Measurements from ENCODE around the gene CBFB. TPM values are rescaled to one million over a fixed set of nuclear protein-coding genes. Genes with fewer than 3 reads are reported as not detected.

The CBFB gene
- total and polyA plus RNA-seq, 9 of the 15 experiments (the other 6 are each of a cell fraction or from before 2014, with no cell fraction given): 22.0 to 112 (median 66.5) TPM

DNA sequence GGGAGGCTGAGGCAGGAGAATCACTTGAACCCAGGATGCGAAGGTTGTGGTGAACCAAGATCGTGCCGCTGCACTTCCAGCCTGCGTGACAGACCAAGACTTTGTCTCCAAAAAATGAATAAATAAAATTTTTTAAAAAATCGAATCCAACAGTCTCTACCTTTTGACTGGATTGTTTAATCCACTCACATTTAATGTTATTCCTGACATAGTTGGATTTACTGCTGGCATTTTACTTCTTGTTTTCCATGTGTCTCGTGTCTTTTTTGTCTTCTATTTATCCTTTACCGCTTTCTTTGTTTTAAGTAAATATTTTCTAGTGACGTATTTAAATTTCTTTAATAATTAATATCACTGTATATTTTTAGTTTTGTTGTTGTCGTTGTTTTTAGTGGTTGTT, 45.9 kb upstream of the CBFB start:
- H3K36me3 ChIP-seq (ENCODE audit: control insufficient read depth, insufficient read depth, low read length): no peaks in the 10 kb centered on the region
- H2AFZ ChIP-seq (ENCODE audit: low read depth, low read length): no peak overlapping the region
- CTCF ChIA-PET (ENCODE audit: low intra/inter-chr PET ratio): interaction anchor here (0.6 kb wide), 2 partner anchors 51 to 173 kb away, joined by 3 read pairs; no protein-coding TSS in a partner anchor
- POLR2A ChIA-PET: interaction anchor here (0.7 kb wide), 1 partner anchor 363 kb away, joined by 3 read pairs; no protein-coding TSS in a partner anchor
- intact Hi-C loops (cut with micrococcal nuclease) (no loop called here), in situ Hi-C loops (cut with MboI) (no loop called here)
- no peak overlapping the region for H3K4me2 ChIP-seq (ENCODE audit: insufficient read depth, low read length)
- no peaks in the 10 kb centered on the region for H4K20me1 ChIP-seq (replicated peaks; ENCODE audit: control insufficient read depth, insufficient read depth, low read length)
- ATAC-seq (no peak), FAIRE-seq (no peak), DNase-seq (ENCODE audit: extremely low read depth in 1 of 4, low spot score in 3 of 4) (no peak)
- WGBS (ENCODE audit: insufficient coverage, low coverage, missing lambda C conversion rate): 52% methylated on average over 9 of the region's 9 CpGs
- no peak overlapping the region for H3K4me3 ChIP-seq
- BruUV-seq (replicated peaks): no TSS peak
- no peak overlapping the region for H3K9ac ChIP-seq (ENCODE audit: insufficient read depth in 1 of 2, low read depth in 2 of 2, low read length in 2 of 2)
- no peaks in the 10 kb centered on the region for H3K79me2 ChIP-seq (ENCODE audit: control insufficient read depth, insufficient read depth, low read length)
- peaks cover 0 to 5% of the 10 kb centered on the region in 2 experiments; a peak in 3 of 5 replicates for H3K4me1 ChIP-seq (replicated peaks in 1 of 2; ENCODE audit: control insufficient read depth in 2 of 2, insufficient read depth in 2 of 2, low read length in 2 of 2)
- no peak overlapping the region for H3K27ac ChIP-seq (ENCODE audit: extremely low read depth, low read depth, low read length)
- no peaks in the 10 kb centered on the region for H3K9me1 ChIP-seq (ENCODE audit: control insufficient read depth, insufficient read depth, low read length)
- H3K9me3 ChIP-seq (replicated peaks; ENCODE audit: control insufficient read depth, insufficient read depth, low read depth, low read length): no peaks in the 10 kb centered on the region
- TF ChIP-seq POLR3A (IDR thresholded peaks at IDR 0.05; ENCODE audit: borderline replicate concordance, extremely low read depth, insufficient read depth, insufficient read length) (no peak), ZNF354B (CRISPR knock-in tag; IDR thresholded peaks at IDR 0.05) (peak; percentile 78; the same call in 1 of the 2 replicates), ERF (CRISPR knock-in tag; IDR thresholded peaks at IDR 0.05) (no peak), ATF3 (IDR thresholded peaks at IDR 0.05) (no peak), ATF3 (CRISPR knock-in tag; conservative IDR thresholded peaks at IDR 0.05) (no peak), ZNF507 (tag; conservative IDR thresholded peaks at IDR 0.05) (peak; percentile 97), ZNF785 (CRISPR knock-in tag; IDR thresholded peaks at IDR 0.05) (no peak), NUFIP1 (IDR thresholded peaks at IDR 0.05; ENCODE audit: partially characterized antibody) (no peak), ZNF232 (CRISPR knock-in tag; IDR thresholded peaks at IDR 0.05) (no peak)
- H3K27me3 ChIP-seq (ENCODE audit: control insufficient read depth in 2 of 2, insufficient read depth in 2 of 2, low read length in 2 of 2): no peaks in the 10 kb centered on the region
